ENCODE results near the gene ARL5B. TPM values are rescaled to one million over a fixed set of nuclear protein-coding genes. Genes with fewer than 3 reads are reported as not detected.
A peak's percentile ranks its signal among the peaks of the same experiment; 100 is the strongest.
"Not testable (repeated sequence)": the region's sequence is repeated elsewhere in the genome, so short reads cannot be mapped to it uniquely, and the experiment has no call there.

The ARL5B gene
- total and polyA plus RNA-seq, 4 donors = 3.7 to 49.2 (median 8.2) TPM

GRCh38 chr10:18625886-18626285 is 33.3 kb upstream of the ARL5B start:
- ATAC-seq (ENCODE audit: insufficient read depth, low FRiP score) = no peak
- peaks cover 0 to 3% (median 0%) of the 10 kb centered on the region in 4 donors for H3K36me3 ChIP-seq (ENCODE audit: control insufficient read depth in 4 of 4, insufficient read depth in 4 of 4, low read length in 4 of 4)
- H3K4me1 ChIP-seq (ENCODE audit: control insufficient read depth in 5 of 5, insufficient read depth in 5 of 5, low read length in 5 of 5) = peaks cover 0 to 2% (median 0%) of the 10 kb centered on the region in 5 donors
- TF ChIP-seq, protein P1, sequence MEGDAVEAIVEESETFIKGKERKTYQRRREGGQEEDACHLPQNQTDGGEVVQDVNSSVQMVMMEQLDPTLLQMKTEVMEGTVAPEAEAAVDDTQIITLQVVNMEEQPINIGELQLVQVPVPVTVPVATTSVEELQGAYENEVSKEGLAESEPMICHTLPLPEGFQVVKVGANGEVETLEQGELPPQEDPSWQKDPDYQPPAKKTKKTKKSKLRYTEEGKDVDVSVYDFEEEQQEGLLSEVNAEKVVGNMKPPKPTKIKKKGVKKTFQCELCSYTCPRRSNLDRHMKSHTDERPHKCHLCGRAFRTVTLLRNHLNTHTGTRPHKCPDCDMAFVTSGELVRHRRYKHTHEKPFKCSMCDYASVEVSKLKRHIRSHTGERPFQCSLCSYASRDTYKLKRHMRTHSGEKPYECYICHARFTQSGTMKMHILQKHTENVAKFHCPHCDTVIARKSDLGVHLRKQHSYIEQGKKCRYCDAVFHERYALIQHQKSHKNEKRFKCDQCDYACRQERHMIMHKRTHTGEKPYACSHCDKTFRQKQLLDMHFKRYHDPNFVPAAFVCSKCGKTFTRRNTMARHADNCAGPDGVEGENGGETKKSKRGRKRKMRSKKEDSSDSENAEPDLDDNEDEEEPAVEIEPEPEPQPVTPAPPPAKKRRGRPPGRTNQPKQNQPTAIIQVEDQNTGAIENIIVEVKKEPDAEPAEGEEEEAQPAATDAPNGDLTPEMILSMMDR (IDR thresholded peaks at IDR 0.05; ENCODE audit: control extremely low read depth, extremely low read depth) = no peak
- peak in 2 of 3 donors; percentile 43 to 56 for DNase-seq
- no peak overlapping the region for H3K27ac ChIP-seq (ENCODE audit: low read depth in 1 of 2, low read length in 1 of 2)
- H3K4me3 ChIP-seq = no peak overlapping the region
- H3K27me3 ChIP-seq (ENCODE audit: control insufficient read depth in 3 of 3, insufficient read depth in 3 of 3, low read length in 2 of 3) = no peaks in the 10 kb centered on the region
- H3K9ac ChIP-seq (ENCODE audit: insufficient read depth in 1 of 2, low read length in 2 of 2) = no peak overlapping the region
- no peaks in the 10 kb centered on the region for H3K9me3 ChIP-seq (ENCODE audit: control insufficient read depth in 4 of 4, insufficient read depth in 3 of 4, low read length in 3 of 4)
- 86 to 93% methylated on average over 5 of the region's 5 CpGs for WGBS, 2 donors

DNA sequence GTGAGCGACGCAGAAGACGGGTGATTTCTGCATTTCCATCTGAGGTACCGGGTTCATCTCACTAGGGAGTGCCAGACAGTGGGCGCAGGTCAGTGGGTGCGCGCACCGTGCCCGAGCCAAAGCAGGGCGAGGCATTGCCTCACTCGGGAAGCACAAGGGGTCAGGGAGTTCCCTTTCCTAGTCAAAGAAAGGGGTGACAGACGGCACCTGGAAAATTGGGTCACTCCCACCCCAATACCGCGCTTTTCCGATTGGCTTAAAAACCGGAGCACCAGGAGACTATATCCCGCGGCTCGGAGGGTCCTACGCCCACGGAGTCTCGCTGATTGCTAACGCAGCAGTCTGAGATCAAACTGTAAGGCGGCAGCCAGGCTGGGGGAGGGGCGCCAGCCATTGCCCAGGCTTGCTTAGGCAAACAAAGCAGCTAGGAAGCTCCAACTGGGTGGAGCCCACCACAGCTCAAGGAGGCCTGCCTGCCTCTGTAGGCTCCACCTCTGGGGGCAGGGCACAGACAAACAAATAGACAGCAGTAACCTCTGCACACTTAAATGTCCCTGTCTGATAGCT is 31.7 kb upstream of the ARL5B start:
- 5 to 10% methylated on average over 24 to 25 of the region's 25 CpGs for WGBS, 2 donors
- DNase-seq = peak; percentile 83 to 86 (median 85)
- H3K9me3 ChIP-seq (ENCODE audit: control insufficient read depth in 4 of 4, insufficient read depth in 3 of 4, low read length in 3 of 4); H3K36me3 ChIP-seq (ENCODE audit: control insufficient read depth in 4 of 4, insufficient read depth in 4 of 4, low read length in 4 of 4); ATAC-seq (ENCODE audit: insufficient read depth, low FRiP score); H3K4me1 ChIP-seq (ENCODE audit: control insufficient read depth in 5 of 5, insufficient read depth in 5 of 5, low read length in 5 of 5); H3K27me3 ChIP-seq (ENCODE audit: control insufficient read depth in 3 of 3, insufficient read depth in 3 of 3, low read length in 2 of 3): not testable (repeated sequence)
- Histone ChIP-seq H3K9ac (ENCODE audit: insufficient read depth in 1 of 2, low read length in 2 of 2) (peak overlapping the region; percentile 55 to 71), H3K27ac (ENCODE audit: low read depth in 1 of 2, low read length in 1 of 2) (peak overlapping the region; percentile 41 to 56), H3K4me3 (peak overlapping the region; percentile 62)

- 88 to 92% methylated on average over 2 of the region's 3 CpGs for WGBS, 2 donors
- H3K36me3 ChIP-seq (ENCODE audit: control insufficient read depth in 4 of 4, insufficient read depth in 4 of 4, low read length in 4 of 4); ATAC-seq (ENCODE audit: insufficient read depth, low FRiP score); H3K27me3 ChIP-seq (ENCODE audit: control insufficient read depth in 3 of 3, insufficient read depth in 3 of 3, low read length in 2 of 3); H3K9ac ChIP-seq (ENCODE audit: insufficient read depth in 1 of 2, low read length in 2 of 2); H3K27ac ChIP-seq (ENCODE audit: low read depth in 1 of 2, low read length in 1 of 2); DNase-seq; H3K9me3 ChIP-seq (ENCODE audit: control insufficient read depth in 4 of 4, insufficient read depth in 3 of 4, low read length in 3 of 4); H3K4me1 ChIP-seq (ENCODE audit: control insufficient read depth in 5 of 5, insufficient read depth in 5 of 5, low read length in 5 of 5); H3K4me3 ChIP-seq: not testable (repeated sequence)
Measured at GRCh38 chr10:18632500-18632899, 26.7 kb upstream of the ARL5B start.

DNA sequence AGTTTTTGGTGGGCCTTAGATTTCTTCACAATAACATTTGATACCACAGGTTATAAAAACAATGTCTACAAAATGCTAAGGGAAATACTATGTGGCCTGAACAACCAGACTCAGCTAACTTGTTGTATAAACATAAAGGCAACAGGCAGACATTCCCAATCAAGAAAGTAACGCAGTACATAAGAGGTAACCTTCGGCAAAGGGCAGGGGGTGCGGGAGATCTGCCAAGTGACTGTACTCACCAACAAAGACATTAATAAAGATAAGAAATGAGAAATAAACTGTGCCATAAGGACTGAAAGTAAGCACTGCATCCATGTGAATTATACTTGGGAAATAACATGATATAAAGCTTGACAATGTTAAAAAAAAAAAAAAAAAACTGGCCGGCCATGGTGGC is 23.2 kb upstream of the ARL5B start:
- DNase-seq (no peak), ATAC-seq (ENCODE audit: insufficient read depth, low FRiP score) (no peak)
- H3K4me3 ChIP-seq = no peak overlapping the region
- 89 to 91% methylated on average over 4 of the region's 4 CpGs for WGBS, 2 donors
- H3K9ac ChIP-seq (ENCODE audit: insufficient read depth in 1 of 2, low read length in 2 of 2) = no peak overlapping the region
- H3K27me3 ChIP-seq (ENCODE audit: control insufficient read depth in 3 of 3, insufficient read depth in 3 of 3, low read length in 2 of 3) = no peaks in the 10 kb centered on the region
- H3K9me3 ChIP-seq (ENCODE audit: control insufficient read depth in 4 of 4, insufficient read depth in 3 of 4, low read length in 3 of 4) = no peaks in the 10 kb centered on the region
- no peak overlapping the region for H3K27ac ChIP-seq (ENCODE audit: low read depth in 1 of 2, low read length in 1 of 2)
- TF ChIP-seq, protein P1 (IDR thresholded peaks at IDR 0.05; ENCODE audit: control extremely low read depth, extremely low read depth) = no peak
- H3K36me3 ChIP-seq (ENCODE audit: control insufficient read depth in 4 of 4, insufficient read depth in 4 of 4, low read length in 4 of 4) = peaks cover 0 to 4% (median 0%) of the 10 kb centered on the region in 4 donors
- H3K4me1 ChIP-seq (ENCODE audit: control insufficient read depth in 5 of 5, insufficient read depth in 5 of 5, low read length in 5 of 5) = no peaks in the 10 kb centered on the region

GRCh38 chr10:18637400-18637799 is 21.8 kb upstream of the ARL5B start:
- H3K36me3 ChIP-seq (ENCODE audit: control insufficient read depth in 4 of 4, insufficient read depth in 4 of 4, low read length in 4 of 4); H3K4me3 ChIP-seq; ATAC-seq (ENCODE audit: insufficient read depth, low FRiP score); H3K9ac ChIP-seq (ENCODE audit: insufficient read depth in 1 of 2, low read length in 2 of 2); DNase-seq; H3K27ac ChIP-seq (ENCODE audit: low read depth in 1 of 2, low read length in 1 of 2); H3K9me3 ChIP-seq (ENCODE audit: control insufficient read depth in 4 of 4, insufficient read depth in 3 of 4, low read length in 3 of 4); H3K4me1 ChIP-seq (ENCODE audit: control insufficient read depth in 5 of 5, insufficient read depth in 5 of 5, low read length in 5 of 5); H3K27me3 ChIP-seq (ENCODE audit: control insufficient read depth in 3 of 3, insufficient read depth in 3 of 3, low read length in 2 of 3): not testable (repeated sequence)
- 70 to 94% methylated on average over 1 of the region's 1 CpG for WGBS, 2 donors

GRCh38 chr10:18639719-18640118 is 19.5 kb upstream of the ARL5B start:
- H3K9ac ChIP-seq (ENCODE audit: insufficient read depth in 1 of 2, low read length in 2 of 2); H3K4me1 ChIP-seq (ENCODE audit: control insufficient read depth in 5 of 5, insufficient read depth in 5 of 5, low read length in 5 of 5); H3K4me3 ChIP-seq; DNase-seq; H3K9me3 ChIP-seq (ENCODE audit: control insufficient read depth in 4 of 4, insufficient read depth in 3 of 4, low read length in 3 of 4); ATAC-seq (ENCODE audit: insufficient read depth, low FRiP score); H3K27me3 ChIP-seq (ENCODE audit: control insufficient read depth in 3 of 3, insufficient read depth in 3 of 3, low read length in 2 of 3); H3K36me3 ChIP-seq (ENCODE audit: control insufficient read depth in 4 of 4, insufficient read depth in 4 of 4, low read length in 4 of 4); H3K27ac ChIP-seq (ENCODE audit: low read depth in 1 of 2, low read length in 1 of 2): not testable (repeated sequence)
- WGBS, 2 donors = 98 to 100% methylated on average over 2 of the region's 2 CpGs

All from lung (tissue), 12 donors.